ENCODE data around the gene ATP13A3. TPM values are rescaled to one million over a fixed set of nuclear protein-coding genes. Genes with fewer than 3 reads are reported as not detected.
"Not testable (repeated sequence)": the region's sequence is repeated elsewhere in the genome, so short reads cannot be mapped to it uniquely, and the experiment has no call there.

The ATP13A3 gene
- total RNA-seq, 1 experiment from 2014 or later: 181 TPM

- no peak overlapping the region for H3K4me3 Mint-ChIP-seq (ENCODE audit: unreplicated experiment)
- TF ChIP-seq, protein P1, sequence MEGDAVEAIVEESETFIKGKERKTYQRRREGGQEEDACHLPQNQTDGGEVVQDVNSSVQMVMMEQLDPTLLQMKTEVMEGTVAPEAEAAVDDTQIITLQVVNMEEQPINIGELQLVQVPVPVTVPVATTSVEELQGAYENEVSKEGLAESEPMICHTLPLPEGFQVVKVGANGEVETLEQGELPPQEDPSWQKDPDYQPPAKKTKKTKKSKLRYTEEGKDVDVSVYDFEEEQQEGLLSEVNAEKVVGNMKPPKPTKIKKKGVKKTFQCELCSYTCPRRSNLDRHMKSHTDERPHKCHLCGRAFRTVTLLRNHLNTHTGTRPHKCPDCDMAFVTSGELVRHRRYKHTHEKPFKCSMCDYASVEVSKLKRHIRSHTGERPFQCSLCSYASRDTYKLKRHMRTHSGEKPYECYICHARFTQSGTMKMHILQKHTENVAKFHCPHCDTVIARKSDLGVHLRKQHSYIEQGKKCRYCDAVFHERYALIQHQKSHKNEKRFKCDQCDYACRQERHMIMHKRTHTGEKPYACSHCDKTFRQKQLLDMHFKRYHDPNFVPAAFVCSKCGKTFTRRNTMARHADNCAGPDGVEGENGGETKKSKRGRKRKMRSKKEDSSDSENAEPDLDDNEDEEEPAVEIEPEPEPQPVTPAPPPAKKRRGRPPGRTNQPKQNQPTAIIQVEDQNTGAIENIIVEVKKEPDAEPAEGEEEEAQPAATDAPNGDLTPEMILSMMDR (IDR thresholded peaks at IDR 0.05; ENCODE audit: insufficient read depth in 1 of 2, low read depth in 1 of 2, low read length in 1 of 2, severe bottlenecking in 1 of 2, unreplicated experiment in 1 of 2): no peak
- H3K36me3 ChIP-seq (ENCODE audit: control insufficient read depth, insufficient read depth, low read length): no peaks in the 10 kb centered on the region
- ChIA-PET POLR2A (no interaction called here), CTCF (interaction anchor here (0.6 to 0.7 kb wide), 2 partner anchors 17 to 31 kb away, joined by 3 read pairs; no protein-coding TSS in a partner anchor)
- H3K4me3 ChIP-seq (ENCODE audit: low read depth, low read length): no peak overlapping the region
- H3K27ac Mint-ChIP-seq (ENCODE audit: unreplicated experiment): no peak overlapping the region
- no TSS peak for BruUV-seq (replicated peaks)
- DNase-seq: no peak
- peaks cover 17% of the 10 kb centered on the region for H3K4me1 ChIP-seq
- H3K4me1 Mint-ChIP-seq (ENCODE audit: low read depth, unreplicated experiment): peaks cover 18% of the 10 kb centered on the region
- H3K27me3 Mint-ChIP-seq (ENCODE audit: insufficient read depth, unreplicated experiment): no peaks in the 10 kb centered on the region
- H3K27me3 ChIP-seq (replicated peaks; ENCODE audit: control insufficient read depth, insufficient read depth, low read length): no peaks in the 10 kb centered on the region
- no peaks in the 10 kb centered on the region for H3K9me3 ChIP-seq
- intact Hi-C loops (cut with micrococcal nuclease; ENCODE audit: unreplicated experiment): no loop called here
- no peaks in the 10 kb centered on the region for H3K36me3 Mint-ChIP-seq (ENCODE audit: insufficient read depth, unreplicated experiment)
- H3K9me3 Mint-ChIP-seq (ENCODE audit: unreplicated experiment): no peaks in the 10 kb centered on the region
Measured at GRCh38 chr3:194503081-194503531, 16.3 kb upstream of the ATP13A3 start.

DNA sequence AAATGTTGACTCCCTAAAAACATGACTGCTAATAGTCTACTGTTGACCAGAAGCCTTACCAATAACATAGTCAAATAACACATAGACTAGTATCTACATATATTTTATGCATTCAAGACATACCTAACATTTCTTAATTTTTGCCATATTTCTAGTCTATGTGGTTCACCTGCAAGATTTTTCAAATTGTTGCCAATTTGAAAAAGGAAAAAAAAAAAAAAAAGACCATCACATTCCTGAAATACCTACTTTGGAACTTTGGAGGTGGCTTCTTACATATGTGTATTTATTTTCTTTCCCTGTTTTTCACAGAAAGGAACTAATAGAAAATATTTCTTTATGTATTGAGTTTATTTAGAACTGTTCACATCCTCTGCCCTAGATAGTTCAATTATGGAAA lies 13.4 kb upstream of the ATP13A3 start:
- BruUV-seq (replicated peaks): no TSS peak

GRCh38 chr3:194499516-194499915 lies 12.7 kb upstream of the ATP13A3 start:
- DNase-seq; H3K36me3 Mint-ChIP-seq (ENCODE audit: insufficient read depth, unreplicated experiment); CTCF ChIA-PET; H3K4me3 Mint-ChIP-seq (ENCODE audit: unreplicated experiment); H3K4me3 ChIP-seq (ENCODE audit: low read depth, low read length); H3K9me3 ChIP-seq; H3K9me3 Mint-ChIP-seq (ENCODE audit: unreplicated experiment); H3K27me3 ChIP-seq (replicated peaks; ENCODE audit: control insufficient read depth, insufficient read depth, low read length); BruUV-seq (replicated peaks); H3K4me1 Mint-ChIP-seq (ENCODE audit: low read depth, unreplicated experiment); H3K36me3 ChIP-seq (ENCODE audit: control insufficient read depth, insufficient read depth, low read length); intact Hi-C loops (cut with micrococcal nuclease; ENCODE audit: unreplicated experiment); H3K27ac Mint-ChIP-seq (ENCODE audit: unreplicated experiment); H3K27me3 Mint-ChIP-seq (ENCODE audit: insufficient read depth, unreplicated experiment): not testable (repeated sequence)
- peaks cover 22% of the 10 kb centered on the region for H3K4me1 ChIP-seq
- POLR2A ChIA-PET: interaction anchor here (0.6 kb wide), 1 partner anchor 28 kb away, joined by 3 read pairs; no protein-coding TSS in a partner anchor

More for the DNA sequence above, 13.4 kb upstream of the ATP13A3 start:
- no peaks in the 10 kb centered on the region for H3K36me3 ChIP-seq (ENCODE audit: control insufficient read depth, insufficient read depth, low read length)
- intact Hi-C loops (cut with micrococcal nuclease; ENCODE audit: unreplicated experiment): loop anchor here (1.0 kb wide), 1 partner anchor 30 kb away; no protein-coding TSS in a partner anchor
- H3K9me3 ChIP-seq: no peaks in the 10 kb centered on the region
- TF ChIP-seq, protein P1 (IDR thresholded peaks at IDR 0.05; ENCODE audit: insufficient read depth in 1 of 2, low read depth in 1 of 2, low read length in 1 of 2, severe bottlenecking in 1 of 2, unreplicated experiment in 1 of 2): no peak
- Mint-ChIP-seq H3K27me3 (ENCODE audit: insufficient read depth, unreplicated experiment) (no peaks in the 10 kb centered on the region), H3K4me3 (ENCODE audit: unreplicated experiment) (no peak overlapping the region), H3K36me3 (ENCODE audit: insufficient read depth, unreplicated experiment) (no peaks in the 10 kb centered on the region), H3K9me3 (ENCODE audit: unreplicated experiment) (no peaks in the 10 kb centered on the region), H3K27ac (ENCODE audit: unreplicated experiment) (no peak overlapping the region), H3K4me1 (ENCODE audit: low read depth, unreplicated experiment) (peaks cover 9% of the 10 kb centered on the region)
- DNase-seq: no peak
- ChIA-PET CTCF (interaction anchor here (0.6 kb wide), 1 partner anchor 161 kb away, joined by 3 read pairs; no protein-coding TSS in a partner anchor), POLR2A (no interaction called here)
- H3K27me3 ChIP-seq (replicated peaks; ENCODE audit: control insufficient read depth, insufficient read depth, low read length): no peaks in the 10 kb centered on the region
- H3K4me3 ChIP-seq (ENCODE audit: low read depth, low read length): no peak overlapping the region
- peaks cover 17% of the 10 kb centered on the region for H3K4me1 ChIP-seq
